ENCODE data around the gene LOC128125822.

DNA sequence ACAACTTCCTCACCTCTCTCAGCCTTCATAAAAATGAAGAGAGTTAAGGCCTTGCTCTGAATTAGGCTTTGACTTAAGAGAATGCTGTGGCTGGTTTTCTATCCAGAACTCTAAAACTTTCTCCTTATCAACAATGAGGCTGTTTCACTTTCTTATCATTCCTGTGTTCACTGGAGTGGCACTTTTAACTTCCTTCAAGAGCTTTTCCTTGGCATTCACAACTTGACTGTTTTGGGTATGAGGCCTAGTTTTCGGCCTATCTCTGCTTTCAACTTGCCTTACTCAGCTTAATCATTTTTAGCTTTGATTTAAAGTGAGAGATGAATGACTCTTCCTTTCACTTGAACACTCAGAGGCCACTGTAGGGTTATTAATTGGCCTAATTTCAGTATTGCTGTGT is 4.3 kb upstream of the LOC128125822 start:
- TF ChIP-seq EZH2 (IDR thresholded peaks at IDR 0.05; ENCODE audit: low read depth, unreplicated experiment) (no peak), EZH2phosphoT487 (IDR thresholded peaks at IDR 0.05; ENCODE audit: unreplicated experiment) (no peak), STAT1 (IDR thresholded peaks at IDR 0.05; ENCODE audit: unreplicated experiment) (no peak), REST (IDR thresholded peaks at IDR 0.05; ENCODE audit: unreplicated experiment) (no peak), ZNF114 (CRISPR knock-in tag; IDR thresholded peaks at IDR 0.05) (no peak), JUNB (IDR thresholded peaks at IDR 0.05; ENCODE audit: unreplicated experiment) (no peak)
- TF ChIP-seq, protein P1, sequence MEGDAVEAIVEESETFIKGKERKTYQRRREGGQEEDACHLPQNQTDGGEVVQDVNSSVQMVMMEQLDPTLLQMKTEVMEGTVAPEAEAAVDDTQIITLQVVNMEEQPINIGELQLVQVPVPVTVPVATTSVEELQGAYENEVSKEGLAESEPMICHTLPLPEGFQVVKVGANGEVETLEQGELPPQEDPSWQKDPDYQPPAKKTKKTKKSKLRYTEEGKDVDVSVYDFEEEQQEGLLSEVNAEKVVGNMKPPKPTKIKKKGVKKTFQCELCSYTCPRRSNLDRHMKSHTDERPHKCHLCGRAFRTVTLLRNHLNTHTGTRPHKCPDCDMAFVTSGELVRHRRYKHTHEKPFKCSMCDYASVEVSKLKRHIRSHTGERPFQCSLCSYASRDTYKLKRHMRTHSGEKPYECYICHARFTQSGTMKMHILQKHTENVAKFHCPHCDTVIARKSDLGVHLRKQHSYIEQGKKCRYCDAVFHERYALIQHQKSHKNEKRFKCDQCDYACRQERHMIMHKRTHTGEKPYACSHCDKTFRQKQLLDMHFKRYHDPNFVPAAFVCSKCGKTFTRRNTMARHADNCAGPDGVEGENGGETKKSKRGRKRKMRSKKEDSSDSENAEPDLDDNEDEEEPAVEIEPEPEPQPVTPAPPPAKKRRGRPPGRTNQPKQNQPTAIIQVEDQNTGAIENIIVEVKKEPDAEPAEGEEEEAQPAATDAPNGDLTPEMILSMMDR (conservative IDR thresholded peaks at IDR 0.05; ENCODE audit: low read depth in 2 of 2), result no peak

All from GM23338 (cell line).